ENCODE results near the gene RPL27A.
A peak's percentile ranks its signal among the peaks of the same experiment; 100 is the strongest.

The RPL27A gene

DNA sequence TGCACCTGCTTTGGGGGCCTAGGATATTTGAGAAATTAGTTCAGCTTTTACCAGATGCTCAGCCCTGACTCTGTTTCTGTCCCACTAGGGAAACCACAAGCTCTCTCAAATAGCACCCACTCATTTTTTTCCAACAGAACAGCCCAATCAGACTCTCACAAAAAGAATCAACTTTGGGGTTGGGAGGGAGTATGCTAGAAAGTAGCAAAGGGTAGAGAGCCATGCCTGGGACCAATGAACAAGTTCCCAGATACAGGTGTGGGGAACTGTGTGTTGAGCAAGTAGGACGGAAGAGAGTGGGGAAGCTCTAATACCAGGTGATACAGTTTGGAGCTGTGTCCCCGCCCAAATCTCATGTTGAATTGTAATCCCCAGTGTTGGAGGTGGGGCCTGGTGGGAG, 41.3 kb upstream of the RPL27A start:
- in situ Hi-C loops (cut with HindIII; ENCODE audit: low sequenced_read_pairs): no loop called here

DNA sequence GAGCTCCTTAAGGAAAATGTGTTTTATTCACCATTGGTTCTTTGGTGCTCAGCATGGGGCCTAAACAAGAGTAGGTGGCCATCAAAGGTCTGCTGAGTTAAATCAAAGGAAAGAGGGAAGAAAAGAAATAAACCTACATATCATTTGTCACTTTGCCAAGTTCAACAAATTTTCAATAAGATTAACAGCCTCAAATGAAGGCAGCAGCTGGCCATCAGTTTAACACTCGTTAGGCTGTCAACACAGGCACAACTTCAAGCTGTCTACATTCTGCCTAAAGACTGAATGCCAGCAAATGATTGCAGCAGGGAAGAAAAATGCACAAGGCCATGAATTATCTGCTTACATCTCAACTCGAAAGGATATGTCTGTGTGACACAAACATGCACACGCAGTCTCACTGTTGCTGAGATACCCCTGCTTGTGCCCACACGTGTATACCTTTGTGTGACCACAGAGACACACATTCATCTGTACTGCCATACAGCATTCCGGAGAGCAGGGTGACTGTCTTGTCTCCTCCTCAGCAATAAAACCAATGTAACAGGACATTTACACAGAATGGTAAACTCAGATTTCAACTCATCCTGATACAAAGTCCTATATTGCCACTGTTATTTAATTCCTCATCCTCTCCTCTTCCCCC, 40.3 kb upstream of the RPL27A start:
- no peak for TF ChIP-seq CTCF (IDR thresholded peaks at IDR 0.05; ENCODE audit: low read depth, low read length)
- H3K4me3 ChIP-seq (ENCODE audit: low read depth, low read length): no peak overlapping the region
- no peak for DNase-seq (ENCODE audit: low read depth, low spot score)
- in situ Hi-C loops (cut with HindIII; ENCODE audit: low sequenced_read_pairs): no loop called here

More for the DNA sequence above, 41.3 kb upstream of the RPL27A start:
- no peak overlapping the region for H3K4me3 ChIP-seq (ENCODE audit: low read depth, low read length)
- TF ChIP-seq CTCF (IDR thresholded peaks at IDR 0.05; ENCODE audit: low read depth, low read length): no peak
- DNase-seq (ENCODE audit: low read depth, low spot score): no peak

- in situ Hi-C loops (cut with HindIII; ENCODE audit: low sequenced_read_pairs): no loop called here
- no peak for DNase-seq (ENCODE audit: low read depth, low spot score)
- no peak for TF ChIP-seq CTCF (IDR thresholded peaks at IDR 0.05; ENCODE audit: low read depth, low read length)
- H3K4me3 ChIP-seq (ENCODE audit: low read depth, low read length): no peak overlapping the region
Measured at GRCh38 chr11:8646873-8647272, 35.7 kb upstream of the RPL27A start.

DNA sequence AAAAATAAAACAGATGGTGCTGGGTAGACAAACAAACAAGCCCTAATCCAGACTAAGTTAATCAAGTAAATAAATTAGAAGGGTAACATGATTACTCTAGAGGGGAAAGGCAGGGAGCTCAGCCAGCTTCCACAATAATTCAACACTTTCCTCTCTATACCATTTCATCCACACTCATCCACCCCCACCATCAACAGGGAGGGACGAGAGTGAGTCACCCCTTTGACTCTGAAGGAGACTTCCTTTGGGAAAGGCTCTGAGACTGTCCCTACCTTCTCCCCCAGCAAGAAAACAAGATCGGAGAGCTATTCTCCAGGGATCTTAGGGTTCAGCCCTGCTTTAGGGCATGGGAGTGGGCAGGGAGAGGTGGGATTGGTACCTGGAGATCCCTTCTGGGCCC, 33.2 kb upstream of the RPL27A start:
- H3K4me3 ChIP-seq (ENCODE audit: low read depth, low read length): no peak overlapping the region
- DNase-seq (ENCODE audit: low read depth, low spot score): peak; percentile 48
- TF ChIP-seq CTCF (IDR thresholded peaks at IDR 0.05; ENCODE audit: low read depth, low read length): no peak
- in situ Hi-C loops (cut with HindIII; ENCODE audit: low sequenced_read_pairs): no loop called here

DNA sequence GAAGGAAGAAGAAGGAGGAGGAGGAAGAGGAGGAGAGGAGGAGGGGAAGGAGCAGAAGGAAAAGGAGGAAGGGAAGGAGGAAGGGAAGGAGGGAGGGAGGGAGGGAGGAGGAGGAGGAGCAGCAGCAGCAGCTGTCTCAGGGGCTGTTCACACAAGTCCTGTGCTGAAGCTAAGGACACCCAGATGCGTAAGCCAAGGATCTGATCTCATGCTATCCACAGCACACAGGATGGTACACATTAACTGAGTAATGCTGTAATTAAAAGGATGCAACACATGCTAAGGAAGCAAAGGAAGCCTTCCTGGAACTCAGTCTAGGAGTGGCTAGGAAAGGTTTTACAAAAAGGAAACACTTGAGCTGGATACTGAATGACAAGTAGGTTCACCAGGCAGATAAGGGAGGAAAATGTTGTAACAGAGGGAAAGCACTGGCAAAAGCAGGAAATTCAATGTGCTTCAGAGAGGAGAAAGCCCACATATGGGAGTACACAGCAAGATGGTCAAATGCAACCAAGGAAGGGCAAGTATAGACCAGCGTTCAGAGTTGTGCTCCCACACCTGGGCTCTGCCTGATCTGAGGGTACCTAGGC, 32.1 kb upstream of the RPL27A start:
- in situ Hi-C loops (cut with HindIII; ENCODE audit: low sequenced_read_pairs): no loop called here
- TF ChIP-seq CTCF (IDR thresholded peaks at IDR 0.05; ENCODE audit: low read depth, low read length): no peak
- DNase-seq (ENCODE audit: low read depth, low spot score): no peak
- H3K4me3 ChIP-seq (ENCODE audit: low read depth, low read length): no peak overlapping the region

DNA sequence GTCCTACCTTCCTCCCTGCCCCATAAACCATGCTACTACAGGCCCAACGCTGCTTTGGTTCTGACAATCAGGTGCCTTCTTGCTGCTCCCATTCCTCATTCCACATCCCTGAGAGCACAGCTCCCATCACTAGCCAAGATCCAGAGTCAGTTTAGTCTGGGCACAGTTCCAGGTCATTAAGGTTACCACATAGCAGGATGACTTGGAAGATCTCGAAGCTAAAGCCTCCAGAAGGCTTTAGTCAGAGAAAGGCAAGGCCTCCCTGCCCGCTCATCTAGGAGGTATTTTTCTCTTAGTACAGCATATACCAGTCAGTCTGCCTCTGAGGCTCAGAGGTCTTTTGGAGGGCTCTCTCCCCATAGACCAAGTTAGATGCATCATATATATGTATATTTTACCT, 30.5 kb upstream of the RPL27A start:
- no peak overlapping the region for H3K4me3 ChIP-seq (ENCODE audit: low read depth, low read length)
- in situ Hi-C loops (cut with HindIII; ENCODE audit: low sequenced_read_pairs): no loop called here
- no peak for TF ChIP-seq CTCF (IDR thresholded peaks at IDR 0.05; ENCODE audit: low read depth, low read length)
- peak; percentile 86 for DNase-seq (ENCODE audit: low read depth, low spot score)

Data from astrocyte of the spinal cord (primary cell).